LNCaP clone FGC (cell line): ENCODE results near the gene TMEM205.
"Not testable (repeated sequence)": the region's sequence is repeated elsewhere in the genome, so short reads cannot be mapped to it uniquely, and the experiment has no call there.

Source experiments
- DNase-seq: peaks from one replicate; pipeline ENCODE4 v3.0.0-alpha.2; 2011; ENCODE audit warnings: low read depth
- H3K4me3 ChIP-seq: 2 replicates; pipeline ENCODE4 v1.5.1; 2011; ENCODE audit warnings: mild to moderate bottlenecking, low read depth, low read length, control low read depth
- CTCF ChIP-seq: IDR thresholded peaks from 2 replicates; pipeline ENCODE4 v1.5.1; 2012; ENCODE audit warnings: mild to moderate bottlenecking; ENCODE audit not compliant: control insufficient read depth, insufficient read depth; ENCODE audit errors: extremely low read depth

The TMEM205 gene

GRCh38 chr19:11324748-11325389, 21.2 kb downstream of the TMEM205 start:
- DNase-seq = no peak
- no peak overlapping the region for H3K4me3 ChIP-seq
- TF ChIP-seq CTCF = no peak

- peak overlapping the region; percentile 25 for H3K4me3 ChIP-seq
- peak; percentile 76 for DNase-seq
- no peak for TF ChIP-seq CTCF
Observed at GRCh38 chr19:11324079-11324661, 21.9 kb downstream of the TMEM205 start.

GRCh38 chr19:11323601-11324078, 22.4 kb downstream of the TMEM205 start:
- TF ChIP-seq CTCF = no peak
- DNase-seq = no peak
- H3K4me3 ChIP-seq = peak overlapping the region; percentile 25; the same call in 1 of the 2 replicates

- no peak for TF ChIP-seq CTCF
- H3K4me3 ChIP-seq = no peak overlapping the region
- DNase-seq = no peak
Observed at GRCh38 chr19:11322269-11323024, 23.6 kb downstream of the TMEM205 start.

GRCh38 chr19:11321191-11322126, 24.6 kb downstream of the TMEM205 start:
- no peak for DNase-seq
- no peak for TF ChIP-seq CTCF
- H3K4me3 ChIP-seq = no peak overlapping the region

GRCh38 chr19:11320278-11320995, 25.6 kb downstream of the TMEM205 start:
- DNase-seq = not testable (repeated sequence)

More at GRCh38 chr19:11320278-11320995, 25.6 kb downstream of the TMEM205 start:
- H3K4me3 ChIP-seq = not testable (repeated sequence)
